KG1 (cell line): ENCODE data around the gene LRRC75B.
"Not testable (repeated sequence)": the region's sequence is repeated elsewhere in the genome, so short reads cannot be mapped to it uniquely, and the experiment has no call there.

Experiments used
- DNase-seq: peaks from one replicate; lab custom pipeline; 2025; lab: John Stamatoyannopoulos, UW

The LRRC75B gene

GRCh38 chr22:24592851-24593558, at the start of gene LRRC75B:
Gene LRRC75B (minus strand): TSS chr22:24593073. CDS start chr22:24593039, 34 bp downstream.
- DNase-seq, result peak; percentile 36

GRCh38 chr22:24642307-24642706, 49.4 kb upstream of the LRRC75B start:
- not testable (repeated sequence) for DNase-seq

- not testable (repeated sequence) for DNase-seq
Measured at GRCh38 chr22:24636513-24636912, 43.6 kb upstream of the LRRC75B start.

GRCh38 chr22:24634776-24635389, 42.0 kb upstream of the LRRC75B start:
- DNase-seq, result not testable (repeated sequence)

GRCh38 chr22:24633231-24634023, 40.6 kb upstream of the LRRC75B start:
- not testable (repeated sequence) for DNase-seq

GRCh38 chr22:24632642-24633041, 39.8 kb upstream of the LRRC75B start:
- DNase-seq, result not testable (repeated sequence)

GRCh38 chr22:24631430-24632122, 38.7 kb upstream of the LRRC75B start:
- not testable (repeated sequence) for DNase-seq

GRCh38 chr22:24630812-24631427, 38.0 kb upstream of the LRRC75B start:
- not testable (repeated sequence) for DNase-seq

GRCh38 chr22:24629069-24629468, 36.2 kb upstream of the LRRC75B start:
- not testable (repeated sequence) for DNase-seq

GRCh38 chr22:24627911-24628310, 35.0 kb upstream of the LRRC75B start:
- DNase-seq, result not testable (repeated sequence)

- DNase-seq, result not testable (repeated sequence)
Measured at GRCh38 chr22:24622596-24622995, 29.7 kb upstream of the LRRC75B start.

GRCh38 chr22:24621244-24621643, 28.4 kb upstream of the LRRC75B start:
- not testable (repeated sequence) for DNase-seq

- DNase-seq, result not testable (repeated sequence)
Measured at GRCh38 chr22:24614794-24615193, 21.9 kb upstream of the LRRC75B start.

- not testable (repeated sequence) for DNase-seq
Measured at GRCh38 chr22:24609888-24610287, 17.0 kb upstream of the LRRC75B start.

GRCh38 chr22:24608327-24608726, 15.5 kb upstream of the LRRC75B start:
- DNase-seq, result not testable (repeated sequence)

- peak; percentile 35 for DNase-seq
Measured at GRCh38 chr22:24607429-24607983, 14.6 kb upstream of the LRRC75B start.

- not testable (repeated sequence) for DNase-seq
Measured at GRCh38 chr22:24606340-24606739, 13.5 kb upstream of the LRRC75B start.

GRCh38 chr22:24603770-24604629, 11.1 kb upstream of the LRRC75B start:
- peak; percentile 47 for DNase-seq

GRCh38 chr22:24602847-24603769, 10.2 kb upstream of the LRRC75B start, which contains the start of gene GGT1:
Gene GGT1 (plus strand): TSS chr22:24603193. CDS start chr22:24611082, 7,889 bp downstream.
- DNase-seq, result not testable (repeated sequence)
